ENCODE results near the gene AKT3.

Gene AKT3

GRCh38 chr1:243505986-243506689, 343.9 kb downstream of the AKT3 start:
- H3K27ac ChIP-seq, result peak overlapping the region; percentile 14; the same call in 1 of the 2 replicates

GRCh38 chr1:243503155-243503554, 346.9 kb downstream of the AKT3 start:
- TF ChIP-seq ZFX (IDR thresholded peaks at IDR 0.05), result no peak
- no peak for TF ChIP-seq CTCF (conservative IDR thresholded peaks at IDR 0.05)
- no peak overlapping the region for H3K27ac ChIP-seq

More at GRCh38 chr1:243505986-243506689, 343.9 kb downstream of the AKT3 start:
- TF ChIP-seq CTCF (conservative IDR thresholded peaks at IDR 0.05), result no peak
- TF ChIP-seq ZFX (IDR thresholded peaks at IDR 0.05), result no peak

DNA sequence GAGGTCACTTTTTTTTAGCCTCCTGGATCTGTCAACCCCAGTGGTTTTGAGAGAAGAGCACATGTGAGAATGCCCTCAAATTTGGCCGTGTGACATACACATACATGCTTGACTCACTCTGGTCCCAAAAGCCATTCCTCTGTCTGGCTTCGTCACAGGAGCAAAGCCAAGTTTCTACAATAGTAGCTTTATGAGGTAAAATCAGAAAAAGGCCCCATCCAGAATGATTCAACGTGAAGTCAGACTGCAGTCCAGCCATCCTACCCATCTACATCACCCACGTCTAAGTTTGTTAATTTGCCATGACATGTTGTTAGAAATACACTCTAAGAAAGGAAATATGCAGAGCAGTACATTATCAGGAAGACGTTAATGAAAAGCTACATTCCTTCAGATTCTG, 349.0 kb downstream of the AKT3 start:
- no peak for TF ChIP-seq CTCF (conservative IDR thresholded peaks at IDR 0.05)
- TF ChIP-seq ZFX (IDR thresholded peaks at IDR 0.05), result no peak
- no peak overlapping the region for H3K27ac ChIP-seq

DNA sequence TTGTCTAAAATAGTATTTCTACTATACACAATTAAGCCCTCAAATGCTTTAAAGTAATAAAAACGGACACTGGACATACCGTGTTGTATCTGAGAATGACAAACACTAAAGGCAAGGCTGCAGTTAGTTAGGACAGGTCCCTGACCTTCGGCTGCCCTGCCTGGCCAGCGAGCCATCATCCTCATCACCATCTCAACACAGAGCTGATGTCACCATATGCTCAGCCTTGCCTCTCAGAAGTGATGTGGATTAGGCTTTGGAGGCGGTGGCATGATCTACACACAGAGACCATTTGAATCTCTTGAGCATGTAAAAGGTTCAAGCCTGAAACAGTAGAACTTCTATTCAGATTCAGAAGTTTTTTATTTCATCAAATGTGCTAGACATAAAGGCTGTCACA, 349.5 kb downstream of the AKT3 start:
- H3K27ac ChIP-seq, result no peak overlapping the region
- TF ChIP-seq ZFX (IDR thresholded peaks at IDR 0.05) (no peak), CTCF (conservative IDR thresholded peaks at IDR 0.05) (no peak)

DNA sequence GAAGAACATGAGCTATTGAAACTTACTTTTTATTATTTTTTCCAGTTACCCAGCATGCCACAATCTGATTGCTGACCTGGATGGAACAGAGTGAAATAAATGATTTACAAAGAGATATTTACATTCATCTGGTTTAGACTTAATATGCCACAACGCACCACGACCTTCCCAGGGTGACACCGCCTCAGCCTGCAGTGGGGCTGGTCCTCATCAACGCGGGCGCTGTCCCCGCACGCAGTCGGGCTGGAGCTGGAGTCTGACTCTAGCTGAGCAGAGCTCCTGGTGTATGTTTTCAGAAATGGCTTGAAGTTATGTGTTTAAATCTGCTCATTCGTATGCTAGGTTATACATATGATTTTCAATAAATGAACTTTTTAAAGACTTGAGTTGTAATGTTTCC, 350.3 kb downstream of the AKT3 start:
- TF ChIP-seq CTCF (conservative IDR thresholded peaks at IDR 0.05), result no peak
- TF ChIP-seq ZFX (IDR thresholded peaks at IDR 0.05), result no peak
- H3K27ac ChIP-seq, result no peak overlapping the region

DNA sequence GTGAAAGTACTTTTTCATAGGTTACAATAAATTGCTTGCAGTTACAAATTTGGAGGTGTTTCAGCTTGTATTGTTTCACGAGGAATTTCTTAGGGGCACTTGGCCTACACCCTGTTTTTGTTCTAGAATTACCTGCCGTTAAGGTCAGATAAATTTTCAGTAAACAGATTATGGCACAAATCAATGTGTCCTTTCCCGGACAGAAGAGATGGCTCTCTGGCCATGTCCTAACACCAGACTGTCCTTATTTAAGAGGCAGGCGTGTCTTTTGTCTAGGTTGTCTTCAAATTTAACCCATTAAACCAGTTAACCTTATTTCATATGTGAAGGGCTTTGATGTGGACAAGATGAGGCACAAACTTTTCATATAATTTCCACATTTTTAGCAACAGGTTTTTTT, 350.8 kb downstream of the AKT3 start:
- TF ChIP-seq CTCF (conservative IDR thresholded peaks at IDR 0.05) (no peak), ZFX (IDR thresholded peaks at IDR 0.05) (no peak)
- no peak overlapping the region for H3K27ac ChIP-seq

DNA sequence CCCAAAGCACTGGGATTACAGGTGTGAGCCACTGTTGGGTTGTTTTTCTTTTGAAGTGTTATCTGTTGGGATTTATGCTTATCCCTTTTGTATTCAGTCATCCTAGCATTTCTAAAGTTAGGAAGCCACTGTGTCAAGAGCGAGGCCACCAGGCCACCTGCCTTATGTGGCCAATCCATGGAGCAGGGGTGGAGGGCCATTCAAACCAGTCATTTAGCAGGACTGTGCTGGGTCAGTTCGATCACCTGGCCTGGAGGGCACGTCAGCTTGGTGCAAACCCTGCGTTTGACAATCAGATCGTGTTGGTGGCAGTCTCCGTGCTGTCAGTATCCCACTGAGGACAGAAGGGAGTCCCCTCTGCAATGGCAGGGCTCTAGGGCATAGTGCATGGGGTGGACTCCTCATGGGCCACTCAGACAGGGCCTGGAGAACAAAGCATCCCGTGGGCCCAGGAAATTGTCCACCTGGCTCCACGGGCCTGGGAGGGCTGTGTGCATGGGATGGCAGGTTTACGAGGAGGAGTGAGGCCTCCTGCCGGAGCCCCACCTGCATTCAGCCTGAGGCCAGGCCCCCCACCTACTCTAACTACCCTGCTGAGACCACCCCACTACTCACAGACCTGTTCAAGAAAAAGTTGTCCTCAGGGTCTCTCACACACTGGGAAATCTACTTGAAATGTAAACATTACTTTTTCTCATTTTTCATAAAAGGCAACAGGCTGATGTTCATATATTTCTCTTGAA, 351.9 kb downstream of the AKT3 start:
- no peak overlapping the region for H3K27ac ChIP-seq
- TF ChIP-seq CTCF (conservative IDR thresholded peaks at IDR 0.05) (no peak), ZFX (IDR thresholded peaks at IDR 0.05) (no peak)

All from C4-2B (cell line).